IMR-90 (cell line): ENCODE results near the gene FOXO3. TPM values are rescaled to one million over a fixed set of nuclear protein-coding genes. Genes with fewer than 3 reads are reported as not detected.

ENCODE experiments used
- ATAC-seq: fragments of 200-7000 bp; cut with Tn5 transposase; 2 replicates; pipeline ENCODE4 v1.9.1; 2020; ENCODE audit warnings: low read depth, mild to moderate bottlenecking, moderate library complexity
- BruUV-seq: library from RNA; stranded (reverse); fragments of 400-500 nt; replicated peaks from 2 replicates; lab custom pipeline; 2021; lab: Mats Ljungman, UMichigan
- CTCF ChIA-PET: fragments of 300-600 bp; formaldehyde crosslinking; extraction: SDS; loops from one replicate; lab custom pipeline; 2021; ENCODE audit warnings: antibody characterized with exemption; lab: Yijun Ruan, JAX
- POLR2A ChIA-PET: fragments of 300-600 bp; sonication (Branson Sonifier 250); formaldehyde crosslinking; loops from one replicate; lab custom pipeline; 2022; ENCODE audit warnings: antibody characterized with exemption; ENCODE audit not compliant: unreplicated experiment; lab: Charles Lee
- DNase-seq: peaks from one replicate; pipeline ENCODE4 v3.0.0; 2013
- H2AFZ ChIP-seq: replicated peaks from 2 replicates; pipeline ENCODE3; 2013; ENCODE audit warnings: low read length, mild to moderate bottlenecking; ENCODE audit not compliant: poor library complexity
- H2AK5ac ChIP-seq: 2 replicates; pipeline ENCODE4 v1.6.1; 2013; ENCODE audit warnings: low read depth, low read length, inconsistent platforms
- H2AK9ac ChIP-seq: replicated peaks from 2 replicates; pipeline ENCODE3; 2013; ENCODE audit warnings: mild to moderate bottlenecking, low read depth, low read length, moderate library complexity; ENCODE audit not compliant: poor library complexity
- H2BK120ac ChIP-seq: 2 replicates; pipeline ENCODE4 v1.6.1; 2013; ENCODE audit warnings: low read depth, low read length, inconsistent platforms
- H2BK15ac ChIP-seq: 3 replicates; pipeline ENCODE4 v1.6.1; 2013; ENCODE audit warnings: low read depth, low read length, inconsistent platforms
- H2BK20ac ChIP-seq: 2 replicates; pipeline ENCODE4 v1.6.1; 2013; ENCODE audit warnings: low read depth, mild to moderate bottlenecking, inconsistent platforms, low read length, moderate library complexity
- H2BK5ac ChIP-seq: 2 replicates; pipeline ENCODE4 v1.6.1; 2013; ENCODE audit warnings: mild to moderate bottlenecking, low read depth, low read length, inconsistent platforms; ENCODE audit not compliant: poor library complexity, severe bottlenecking
- H3K14ac ChIP-seq: replicated peaks from 2 replicates; pipeline ENCODE4 v1.6.1; 2013; ENCODE audit warnings: low read depth, low read length, inconsistent platforms
- H3K18ac ChIP-seq: 2 replicates; pipeline ENCODE4 v1.6.1; 2013; ENCODE audit warnings: low read depth, low read length, control low read depth
- H3K23ac ChIP-seq: 2 replicates; pipeline ENCODE4 v1.6.1; 2013; ENCODE audit warnings: low read depth, low read length, inconsistent platforms
- H3K27ac ChIP-seq: 2 replicates; pipeline ENCODE4 v1.5.1; 2013; ENCODE audit warnings: mild to moderate bottlenecking, control low read depth, low read length; ENCODE audit not compliant: insufficient read depth
- H3K27me3 ChIP-seq: 2 replicates; pipeline ENCODE4 v1.6.1; 2013; ENCODE audit warnings: low read length; ENCODE audit not compliant: control insufficient read depth, insufficient read depth
- H3K36me3 ChIP-seq: 2 replicates; pipeline ENCODE4 v1.6.1; 2013; ENCODE audit warnings: low read length, mixed read lengths; ENCODE audit not compliant: control insufficient read depth, insufficient read depth
- H3K4ac ChIP-seq: 2 replicates; pipeline ENCODE4 v1.6.1; 2013; ENCODE audit warnings: low read depth, low read length, inconsistent platforms
- H3K4me1 ChIP-seq: 2 replicates; pipeline ENCODE4 v1.6.1; 2013; ENCODE audit warnings: low read length, mixed read lengths; ENCODE audit not compliant: control insufficient read depth, insufficient read depth
- H3K4me2 ChIP-seq: 2 replicates; pipeline ENCODE4 v1.6.1; 2013; ENCODE audit warnings: low read depth, mild to moderate bottlenecking, control low read depth, low read length, moderate library complexity
- H3K4me3 ChIP-seq: 2 replicates; pipeline ENCODE4 v1.5.1; 2013; ENCODE audit warnings: low read depth, mild to moderate bottlenecking, control low read depth, low read length, moderate library complexity; ENCODE audit not compliant: insufficient read depth
- H3K56ac ChIP-seq: 2 replicates; pipeline ENCODE4 v1.6.1; 2013; ENCODE audit warnings: low read length, inconsistent platforms; ENCODE audit not compliant: insufficient read depth; ENCODE audit errors: extremely low read depth
- H3K79me1 ChIP-seq, 2 experiments: 2 replicates each; pipeline ENCODE4 v1.6.1; 2013; ENCODE audit warnings: low read length in 2 of 2, inconsistent platforms in 1 of 2, low read depth in 1 of 2
- H3K9ac ChIP-seq: 2 replicates; pipeline ENCODE4 v1.6.1; 2013; ENCODE audit warnings: low read depth, low read length, control low read depth
- H3K9me1 ChIP-seq: 2 replicates; pipeline ENCODE4 v1.6.1; 2013; ENCODE audit warnings: low read length, inconsistent platforms; ENCODE audit not compliant: insufficient read depth
- H3K9me3 ChIP-seq: 2 replicates; pipeline ENCODE4 v1.6.1; 2013; ENCODE audit warnings: low read length; ENCODE audit not compliant: control insufficient read depth, insufficient read depth
- H4K20me1 ChIP-seq: 2 replicates; pipeline ENCODE4 v1.6.1; 2013; ENCODE audit warnings: low read length, inconsistent platforms; ENCODE audit not compliant: insufficient read depth
- H4K5ac ChIP-seq: 2 replicates; pipeline ENCODE4 v1.6.1; 2013; ENCODE audit warnings: mild to moderate bottlenecking, low read depth, low read length, control low read depth
- H4K8ac ChIP-seq, 2 experiments: 2 replicates each; pipeline ENCODE4 v1.6.1; 2013; ENCODE audit warnings: low read depth in 2 of 2, low read length in 2 of 2, control low read depth in 1 of 2, inconsistent platforms in 1 of 2
- H4K91ac ChIP-seq: 2 replicates; pipeline ENCODE4 v1.6.1; 2013; ENCODE audit warnings: low read depth, low read length, inconsistent platforms; ENCODE audit not compliant: insufficient read depth
- BHLHE40 ChIP-seq: fragments of 150-350 bp; IDR thresholded peaks from 2 replicates; pipeline ENCODE4 v1.6.1; 2016; ENCODE audit warnings: mild to moderate bottlenecking, low read depth, low read length
- MAFK ChIP-seq: IDR thresholded peaks from 2 replicates; pipeline ENCODE4 v1.6.1; 2012; ENCODE audit warnings: low read depth, low read length, improper control_type of control experiment
- MAZ ChIP-seq: IDR thresholded peaks from 2 replicates; pipeline ENCODE4 v1.6.1; 2012; ENCODE audit warnings: low read depth, mild to moderate bottlenecking, low read length, improper control_type of control experiment, moderate library complexity, borderline replicate concordance
- MXI1 ChIP-seq: IDR thresholded peaks from 2 replicates; pipeline ENCODE4 v1.6.1; 2012; ENCODE audit warnings: low read depth, mild to moderate bottlenecking, low read length, moderate library complexity, borderline replicate concordance
- POLR2A ChIP-seq: IDR thresholded peaks from 2 replicates; pipeline ENCODE4 v1.6.1; 2012; ENCODE audit warnings: mild to moderate bottlenecking, low read depth, low read length
- RAD21 ChIP-seq: IDR thresholded peaks from 2 replicates; pipeline ENCODE4 v1.6.1; 2012; ENCODE audit warnings: low read length, improper control_type of control experiment
- RCOR1 ChIP-seq: IDR thresholded peaks from 2 replicates; pipeline ENCODE4 v1.6.1; 2012; ENCODE audit warnings: mild to moderate bottlenecking, low read length, improper control_type of control experiment; ENCODE audit not compliant: insufficient replicate concordance
- RFX5 ChIP-seq: IDR thresholded peaks from 2 replicates; pipeline ENCODE4 v1.8.0; 2012; ENCODE audit warnings: low read depth, mild to moderate bottlenecking, low read length, moderate library complexity
- SMC3 ChIP-seq: fragments of 150-350 bp; IDR thresholded peaks from 2 replicates; pipeline ENCODE4 v1.6.1; 2016; ENCODE audit warnings: low read depth, mild to moderate bottlenecking, antibody characterized with exemption, low read length, moderate library complexity
- WGBS, 2 experiments: methylation state at CpG; one replicate each; pipeline versions ENCODE4 v1.1.5 to v1.1.7; 2013; ENCODE audit warnings: missing lambda C conversion rate in 2 of 2; ENCODE audit not compliant: insufficient read length in 1 of 2; ENCODE audit errors: extremely low coverage in 2 of 2; 5-methylcytosine and 5-hydroxymethylcytosine counted together
- dilution Hi-C: fragments of 300-500 bp; cut with HindIII; formaldehyde crosslinking; loops from one replicate; pipeline ENCODE4 v1.14.3; 2018; ENCODE audit warnings: low sequenced_read_pairs; ENCODE audit not compliant: unreplicated experiment
- in situ Hi-C: fragments of 300-500 bp; cut with MboI; formaldehyde crosslinking; loops from 3 replicates; pipeline ENCODE4 v1.14.3; 2019; ENCODE audit warnings: low sequenced_read_pairs, inconsistent platforms, mixed read lengths
- intact Hi-C: fragments of 100-400 bp; cut with micrococcal nuclease; formaldehyde crosslinking; loops from 2 replicates; pipeline ENCODE4 v1.10.0; 2022
- polyA plus RNA-seq, 3 experiments: library from polyadenylated mRNA; depleted of rRNA; stranded (reverse); fragments of >200 nt; gene quantifications; 2 replicates each; pipeline ENCODE4 v1.2.3, GENCODE V29; 2012; ENCODE audit warnings: low replicate concordance in 1 of 3
- total RNA-seq: library from RNA; depleted of rRNA; stranded (reverse); fragments of >200 nt; gene quantifications from 2 replicates; pipeline ENCODE4 v1.2.3, GENCODE V29; 2012
- TF ChIP-seq, protein P1 (sequence below): conservative IDR thresholded peaks from 2 replicates; pipeline ENCODE4 v1.5.1; 2012; ENCODE audit warnings: mild to moderate bottlenecking, low read depth, low read length, improper control_type of control experiment

Gene FOXO3
- total and polyA plus RNA-seq, 2 of the 4 experiments (the other 2 are of a cell fraction), result 17.5 to 38.7 TPM

DNA sequence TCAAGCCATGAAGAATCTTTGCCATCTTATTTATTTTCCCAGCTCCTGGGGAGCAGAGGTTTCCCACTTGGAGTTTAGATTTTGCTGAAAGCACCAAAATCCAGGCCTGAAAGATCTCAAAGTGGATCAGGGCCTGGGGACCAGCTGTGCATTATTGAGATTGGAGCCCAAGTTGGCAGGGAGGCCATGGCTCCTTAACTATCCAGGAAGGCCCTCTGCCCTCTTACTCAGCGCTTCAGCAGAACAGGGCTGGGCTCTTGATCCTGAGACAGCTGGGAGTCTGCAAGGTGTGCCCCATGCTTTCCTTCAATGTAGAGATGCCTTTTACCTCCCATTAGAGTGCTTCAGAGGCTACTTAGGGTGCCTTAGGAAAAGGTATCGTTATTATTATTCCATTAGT, 24.6 kb downstream of the FOXO3 start:
- no peak overlapping the region for H2BK120ac ChIP-seq
- H3K27me3 ChIP-seq, result no peaks in the 10 kb centered on the region
- intact Hi-C loops (no loop called here), dilution Hi-C loops (no loop called here), in situ Hi-C loops (no loop called here)
- no peak overlapping the region; the same call in 1 of the 2 replicates for H3K14ac ChIP-seq
- no peak overlapping the region for H4K5ac ChIP-seq
- no peak overlapping the region for H3K9ac ChIP-seq
- POLR2A ChIA-PET, result no interaction called here
- H3K4me1 ChIP-seq, result peaks cover 44% of the 10 kb centered on the region
- no peak overlapping the region for H2BK15ac ChIP-seq
- no peak overlapping the region; the same call in 1 of the 2 replicates for H3K23ac ChIP-seq
- DNase-seq (no peak), ATAC-seq (no peak)
- no CpG with 5 or more reads among the region's 2 CpGs for WGBS, 2 experiments
- H2AK5ac ChIP-seq, result no peak overlapping the region
- no peak overlapping the region for H4K91ac ChIP-seq
- no peak overlapping the region for H3K56ac ChIP-seq
- peaks cover 86% of the 10 kb centered on the region for H4K20me1 ChIP-seq
- H4K8ac ChIP-seq, result no peak overlapping the region
- 0 out of 2 replicates have a peak overlapping the region, but pooled peaks have one; percentile 34 for H3K4ac ChIP-seq
- TF ChIP-seq POLR2A, result no peak
- TF ChIP-seq RAD21, result no peak
- TF ChIP-seq MXI1, result no peak
- TF ChIP-seq MAFK, result no peak
- TF ChIP-seq, protein P1, sequence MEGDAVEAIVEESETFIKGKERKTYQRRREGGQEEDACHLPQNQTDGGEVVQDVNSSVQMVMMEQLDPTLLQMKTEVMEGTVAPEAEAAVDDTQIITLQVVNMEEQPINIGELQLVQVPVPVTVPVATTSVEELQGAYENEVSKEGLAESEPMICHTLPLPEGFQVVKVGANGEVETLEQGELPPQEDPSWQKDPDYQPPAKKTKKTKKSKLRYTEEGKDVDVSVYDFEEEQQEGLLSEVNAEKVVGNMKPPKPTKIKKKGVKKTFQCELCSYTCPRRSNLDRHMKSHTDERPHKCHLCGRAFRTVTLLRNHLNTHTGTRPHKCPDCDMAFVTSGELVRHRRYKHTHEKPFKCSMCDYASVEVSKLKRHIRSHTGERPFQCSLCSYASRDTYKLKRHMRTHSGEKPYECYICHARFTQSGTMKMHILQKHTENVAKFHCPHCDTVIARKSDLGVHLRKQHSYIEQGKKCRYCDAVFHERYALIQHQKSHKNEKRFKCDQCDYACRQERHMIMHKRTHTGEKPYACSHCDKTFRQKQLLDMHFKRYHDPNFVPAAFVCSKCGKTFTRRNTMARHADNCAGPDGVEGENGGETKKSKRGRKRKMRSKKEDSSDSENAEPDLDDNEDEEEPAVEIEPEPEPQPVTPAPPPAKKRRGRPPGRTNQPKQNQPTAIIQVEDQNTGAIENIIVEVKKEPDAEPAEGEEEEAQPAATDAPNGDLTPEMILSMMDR, result no peak
- no peak for TF ChIP-seq RCOR1
- no peak for TF ChIP-seq MAZ
- TF ChIP-seq RFX5, result no peak
- no peak for TF ChIP-seq SMC3
- TF ChIP-seq BHLHE40, result no peak
- no peak overlapping the region for H2BK20ac ChIP-seq
- H3K18ac ChIP-seq, result no peak overlapping the region
- CTCF ChIA-PET, result interaction anchor here (1.4 kb wide), 1 partner anchor 22 kb away, joined by 4 read pairs; no protein-coding TSS in a partner anchor
- no peak overlapping the region for H2BK5ac ChIP-seq
- no peak overlapping the region for H2AK9ac ChIP-seq
- no TSS peak for BruUV-seq
- H3K79me1 ChIP-seq, result peaks cover 26 to 76% of the 10 kb centered on the region in 2 experiments
- H3K9me3 ChIP-seq, result no peaks in the 10 kb centered on the region
- peaks cover 43% of the 10 kb centered on the region for H3K9me1 ChIP-seq
- H3K4me2 ChIP-seq, result no peak overlapping the region
- no peak overlapping the region for H3K4me3 ChIP-seq
- H3K36me3 ChIP-seq, result no peaks in the 10 kb centered on the region
- no peak overlapping the region for H2AFZ ChIP-seq
- no peak overlapping the region for H3K27ac ChIP-seq
